Hypothalamus (tissue), 51 donors: Measurements from ENCODE around the gene CREB5.
"Not testable (repeated sequence)": the region's sequence is repeated elsewhere in the genome, so short reads cannot be mapped to it uniquely, and the experiment has no call there.

Source experiments
- DNase-seq, 51 donors: peaks; one replicate each; lab custom pipeline; 2025; lab: John Stamatoyannopoulos, UW

The CREB5 gene

GRCh38 chr7:28539289-28539981 is 127.1 kb downstream of the CREB5 start:
- no peak for DNase-seq

GRCh38 chr7:28542410-28542809 is 130.1 kb downstream of the CREB5 start:
- no peak for DNase-seq

- DNase-seq = no peak
Observed at GRCh38 chr7:28544453-28545117, 132.3 kb downstream of the CREB5 start.

- DNase-seq = no peak
Observed at GRCh38 chr7:28546067-28546466, 133.7 kb downstream of the CREB5 start.

- no peak for DNase-seq
Observed at GRCh38 chr7:28547115-28547514, 134.8 kb downstream of the CREB5 start.

GRCh38 chr7:28548416-28548815 is 136.1 kb downstream of the CREB5 start:
- no peak for DNase-seq

GRCh38 chr7:28549998-28550397 is 137.7 kb downstream of the CREB5 start:
- DNase-seq = no peak

- no peak for DNase-seq
Observed at GRCh38 chr7:28550580-28551186, 138.4 kb downstream of the CREB5 start.

GRCh38 chr7:28551331-28551730 is 139.0 kb downstream of the CREB5 start:
- DNase-seq = peak in 1 of 51 donors; percentile 27

GRCh38 chr7:28551766-28552165 is 139.4 kb downstream of the CREB5 start:
- not testable (repeated sequence) for DNase-seq

GRCh38 chr7:28554802-28555471 is 142.6 kb downstream of the CREB5 start:
- DNase-seq = no peak

GRCh38 chr7:28556025-28556424 is 143.7 kb downstream of the CREB5 start:
- no peak for DNase-seq

GRCh38 chr7:28556671-28557070 is 144.4 kb downstream of the CREB5 start:
- DNase-seq = no peak

GRCh38 chr7:28558236-28558635 is 145.9 kb downstream of the CREB5 start:
- DNase-seq = no peak

- no peak for DNase-seq
Observed at GRCh38 chr7:28560767-28561166, 148.4 kb downstream of the CREB5 start.

- DNase-seq = no peak
Observed at GRCh38 chr7:28564033-28564432, 151.7 kb downstream of the CREB5 start.

GRCh38 chr7:28564755-28565374 is 152.5 kb downstream of the CREB5 start:
- DNase-seq = no peak

- DNase-seq = no peak
Observed at GRCh38 chr7:28565980-28566379, 153.7 kb downstream of the CREB5 start.

- no peak for DNase-seq
Observed at GRCh38 chr7:28570113-28570969, 158.0 kb downstream of the CREB5 start.

GRCh38 chr7:28570970-28571288 is 158.6 kb downstream of the CREB5 start:
- no peak for DNase-seq
